Uterus (tissue), 2 donors: ENCODE results near the gene SAMD3.

ENCODE experiments used
- POLR2A ChIP-seq, 2 donors: fragments of 450-650 bp; IDR thresholded peaks; one replicate each; pipeline ENCODE4 v1.6.1; 2016; ENCODE audit warnings: antibody characterized with exemption in 2 of 2, mild to moderate bottlenecking in 1 of 2, moderate library complexity in 1 of 2
- TF ChIP-seq, protein P1 (sequence below), 4 experiments: fragments of 200-600 bp in 2 of 4; fragments of 450-650 bp in 2 of 4; sonication (generic) in 2 of 4; IDR thresholded peaks; one replicate each; pipeline ENCODE4 v1.5.1; 2016 to 2019; ENCODE audit warnings: antibody characterized with exemption in 4 of 4, mild to moderate bottlenecking in 2 of 4, moderate library complexity in 1 of 4

DNA sequence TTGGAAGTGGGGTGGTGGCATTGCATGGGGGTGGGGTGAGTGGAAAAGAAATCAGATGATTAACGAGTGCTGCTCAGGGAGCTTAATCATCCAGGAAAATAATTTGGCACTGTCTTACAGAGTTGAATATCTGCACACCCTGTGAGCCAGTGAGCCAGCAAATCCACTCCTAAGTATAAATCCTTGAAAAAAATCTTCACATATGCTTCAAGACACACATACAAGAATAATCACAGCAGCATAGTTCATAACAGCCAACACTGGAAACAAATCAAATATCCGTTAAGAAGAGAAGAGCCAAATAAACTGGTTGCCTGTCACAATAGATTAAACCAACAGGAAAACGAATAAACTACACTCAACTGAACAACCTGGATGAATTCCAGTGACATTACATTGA lies 62.8 kb downstream of the SAMD3 start:
- TF ChIP-seq, protein P1, sequence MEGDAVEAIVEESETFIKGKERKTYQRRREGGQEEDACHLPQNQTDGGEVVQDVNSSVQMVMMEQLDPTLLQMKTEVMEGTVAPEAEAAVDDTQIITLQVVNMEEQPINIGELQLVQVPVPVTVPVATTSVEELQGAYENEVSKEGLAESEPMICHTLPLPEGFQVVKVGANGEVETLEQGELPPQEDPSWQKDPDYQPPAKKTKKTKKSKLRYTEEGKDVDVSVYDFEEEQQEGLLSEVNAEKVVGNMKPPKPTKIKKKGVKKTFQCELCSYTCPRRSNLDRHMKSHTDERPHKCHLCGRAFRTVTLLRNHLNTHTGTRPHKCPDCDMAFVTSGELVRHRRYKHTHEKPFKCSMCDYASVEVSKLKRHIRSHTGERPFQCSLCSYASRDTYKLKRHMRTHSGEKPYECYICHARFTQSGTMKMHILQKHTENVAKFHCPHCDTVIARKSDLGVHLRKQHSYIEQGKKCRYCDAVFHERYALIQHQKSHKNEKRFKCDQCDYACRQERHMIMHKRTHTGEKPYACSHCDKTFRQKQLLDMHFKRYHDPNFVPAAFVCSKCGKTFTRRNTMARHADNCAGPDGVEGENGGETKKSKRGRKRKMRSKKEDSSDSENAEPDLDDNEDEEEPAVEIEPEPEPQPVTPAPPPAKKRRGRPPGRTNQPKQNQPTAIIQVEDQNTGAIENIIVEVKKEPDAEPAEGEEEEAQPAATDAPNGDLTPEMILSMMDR (IDR thresholded peaks at IDR 0.05) = no peak
- TF ChIP-seq POLR2A (IDR thresholded peaks at IDR 0.05) = no peak
